GM12878 (cell line): ENCODE results near the gene IRF2BP1.

Source experiments
- CTCF ChIP-seq, 3 experiments: IDR thresholded peaks in 2 of 3; conservative IDR thresholded peaks in 1 of 3; 2 replicates each; pipeline ENCODE4 v1.5.1; 2011; ENCODE audit warnings: low read depth in 3 of 3, low read length in 3 of 3, mild to moderate bottlenecking in 3 of 3, control low read depth in 2 of 3, moderate library complexity in 2 of 3, inconsistent platforms in 1 of 3, mixed read lengths in 1 of 3; ENCODE audit not compliant: control insufficient read depth in 2 of 3, insufficient read depth in 1 of 3; ENCODE audit errors: extremely low read depth in 1 of 3
- EGR1 ChIP-seq, 2 experiments: IDR thresholded peaks; 1 replicate in 1 of 2; 2 replicates in 1 of 2; pipeline ENCODE4 v1.6.1; 2011 to 2012; ENCODE audit warnings: low read depth in 2 of 2, low read length in 2 of 2, borderline replicate concordance in 1 of 2, mild to moderate bottlenecking in 1 of 2, moderate library complexity in 1 of 2
- ELK1 ChIP-seq: IDR thresholded peaks from 2 replicates; pipeline ENCODE4 v1.6.1; 2012; ENCODE audit warnings: low read depth, low read length, improper control_type of control experiment
- MXI1 ChIP-seq: fragments of 150-350 bp; IDR thresholded peaks from 2 replicates; pipeline ENCODE4 v1.6.1; 2011; ENCODE audit warnings: low read depth, mild to moderate bottlenecking, inconsistent platforms, low read length, improper control_type of control experiment
- REST ChIP-seq: IDR thresholded peaks from 2 replicates; pipeline ENCODE4 v1.6.1; 2012; ENCODE audit warnings: mild to moderate bottlenecking, low read depth, low read length
- SPI1 ChIP-seq: IDR thresholded peaks from 2 replicates; pipeline ENCODE4 v1.6.1; 2011; ENCODE audit warnings: low read depth, mild to moderate bottlenecking, low read length, moderate library complexity, borderline replicate concordance; ENCODE audit not compliant: insufficient read depth
- TF ChIP-seq, protein P1 (sequence below): IDR thresholded peaks from 2 replicates; pipeline ENCODE4 v1.6.1; 2011; ENCODE audit warnings: low read depth, mild to moderate bottlenecking, low read length, moderate library complexity, borderline replicate concordance; ENCODE audit errors: extremely low read depth

DNA sequence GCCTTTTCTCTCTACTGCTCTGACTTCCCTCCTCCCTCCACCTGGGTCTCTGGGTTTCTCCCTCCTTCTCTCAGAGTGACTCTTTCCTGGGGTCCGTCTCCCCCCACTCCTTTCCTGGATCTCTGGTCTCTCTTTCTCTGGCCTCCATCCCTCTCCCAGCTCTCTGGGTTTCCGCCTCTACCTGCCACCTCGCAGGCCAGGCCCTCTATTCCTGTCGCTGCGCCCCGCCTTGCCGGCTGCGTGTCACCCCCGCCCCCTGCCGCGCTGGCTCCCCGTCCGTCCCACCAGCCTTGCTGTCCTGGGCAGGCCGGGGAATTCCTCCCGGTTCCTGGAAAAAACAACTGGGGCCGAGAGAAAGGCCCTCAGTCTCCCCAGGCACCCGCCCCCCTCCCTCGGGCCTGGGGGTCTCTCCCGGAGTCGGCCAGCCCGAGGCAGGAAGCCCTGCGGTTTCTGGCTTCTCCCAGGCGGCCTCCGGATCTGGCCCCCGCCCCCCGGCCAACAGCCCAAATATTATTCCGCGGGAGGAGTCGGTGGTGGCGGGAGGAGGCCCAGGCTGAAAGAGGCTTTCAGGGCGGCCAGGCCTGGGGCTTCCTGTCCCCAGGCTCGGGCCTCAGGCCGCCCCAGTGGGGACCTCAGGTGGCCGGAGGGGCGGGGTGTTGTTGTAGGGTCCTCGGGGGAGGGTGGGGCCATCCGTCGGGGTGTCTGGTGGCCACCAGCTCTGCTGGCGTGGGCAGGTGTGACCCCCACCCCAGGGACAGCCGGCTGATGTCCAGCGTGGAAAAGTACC is 9.3 kb downstream of the IRF2BP1 start:
- TF ChIP-seq REST = no peak
- no peak for TF ChIP-seq CTCF (IDR thresholded peaks at IDR 0.05 in 2 of 3, conservative IDR thresholded peaks at IDR 0.05 in 1 of 3; ENCODE audit: control insufficient read depth in 2 of 3, extremely low read depth in 1 of 3, insufficient read depth in 1 of 3, low read depth in 3 of 3, low read length in 3 of 3)
- TF ChIP-seq SPI1 = no peak; the same call in 1 of the 2 replicates
- TF ChIP-seq, protein P1, sequence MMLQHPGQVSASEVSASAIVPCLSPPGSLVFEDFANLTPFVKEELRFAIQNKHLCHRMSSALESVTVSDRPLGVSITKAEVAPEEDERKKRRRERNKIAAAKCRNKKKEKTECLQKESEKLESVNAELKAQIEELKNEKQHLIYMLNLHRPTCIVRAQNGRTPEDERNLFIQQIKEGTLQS = no peak
- TF ChIP-seq EGR1 (IDR thresholded peaks at IDR 0.05; ENCODE audit: borderline replicate concordance in 1 of 2, low read depth in 2 of 2, low read length in 2 of 2) = no peak; a peak in 1 of 3 replicates
- no peak for TF ChIP-seq MXI1
- no peak for TF ChIP-seq ELK1
